NCI-H2227 (cell line): Measurements from ENCODE around the gene SPRED2.

ENCODE experiments used
- DNase-seq: peaks from one replicate; lab custom pipeline; 2025; ENCODE audit not compliant: unreplicated experiment; lab: John Stamatoyannopoulos, UW

SPRED2 gene

GRCh38 chr2:65316072-65316471 lies 116.3 kb downstream of the SPRED2 start:
- no peak for DNase-seq

GRCh38 chr2:65314801-65315441 lies 117.5 kb downstream of the SPRED2 start:
- DNase-seq = no peak

- no peak for DNase-seq
These were observed 118.5 kb downstream of the SPRED2 start for GRCh38 chr2:65313954-65314256.

GRCh38 chr2:65313126-65313953 lies 119.1 kb downstream of the SPRED2 start:
- DNase-seq = no peak

- DNase-seq = no peak
These were observed 120.8 kb downstream of the SPRED2 start for GRCh38 chr2:65311596-65311995.

- DNase-seq = no peak
These were observed 121.3 kb downstream of the SPRED2 start for GRCh38 chr2:65311049-65311448.

GRCh38 chr2:65309699-65310098 lies 122.7 kb downstream of the SPRED2 start:
- DNase-seq = no peak

- DNase-seq = no peak
These were observed 126.5 kb downstream of the SPRED2 start for GRCh38 chr2:65305934-65306333.

- DNase-seq = no peak
These were observed 131.4 kb downstream of the SPRED2 start for GRCh38 chr2:65300761-65301711.

GRCh38 chr2:65300134-65300760 lies 132.2 kb downstream of the SPRED2 start:
- no peak for DNase-seq

- no peak for DNase-seq
These were observed 133.2 kb downstream of the SPRED2 start for GRCh38 chr2:65299246-65299645.

GRCh38 chr2:65298089-65298488 lies 134.3 kb downstream of the SPRED2 start:
- no peak for DNase-seq

GRCh38 chr2:65297544-65297943 lies 134.9 kb downstream of the SPRED2 start:
- DNase-seq = no peak

GRCh38 chr2:65296971-65297370 lies 135.4 kb downstream of the SPRED2 start:
- DNase-seq = no peak

GRCh38 chr2:65294701-65295100 lies 137.7 kb downstream of the SPRED2 start:
- DNase-seq = no peak

- DNase-seq = no peak
These were observed 138.3 kb downstream of the SPRED2 start for GRCh38 chr2:65294136-65294535.

GRCh38 chr2:65293376-65293775 lies 139.0 kb downstream of the SPRED2 start:
- DNase-seq = peak; percentile 12

- no peak for DNase-seq
These were observed 139.9 kb downstream of the SPRED2 start for GRCh38 chr2:65292461-65293011.

GRCh38 chr2:65292106-65292400 lies 140.3 kb downstream of the SPRED2 start:
- no peak for DNase-seq

- no peak for DNase-seq
These were observed 140.9 kb downstream of the SPRED2 start for GRCh38 chr2:65291216-65292105.
